PC-3 (cell line): ENCODE results near the gene LSM8. TPM values are rescaled to one million over a fixed set of nuclear protein-coding genes. Genes with fewer than 3 reads are reported as not detected.

Source experiments
- ATAC-seq: fragments of 200-7000 bp; cut with Tn5 transposase; 2 replicates; pipeline ENCODE4 v1.9.1; 2020; ENCODE audit warnings: mild to moderate bottlenecking, moderate library complexity
- BruUV-seq: library from RNA; stranded (reverse); fragments of 400-500 nt; replicated peaks from 2 replicates; lab custom pipeline; 2021; lab: Mats Ljungman, UMichigan
- CTCF ChIA-PET: fragments of 300-600 bp; sonication (Branson Sonifier 250); formaldehyde crosslinking; loops from one replicate; lab custom pipeline; 2022; ENCODE audit warnings: antibody characterized with exemption; lab: Charles Lee
- POLR2A ChIA-PET: fragments of 300-600 bp; sonication (Branson Sonifier 250); formaldehyde crosslinking; loops from one replicate; lab custom pipeline; 2022; ENCODE audit warnings: antibody characterized with exemption; ENCODE audit not compliant: unreplicated experiment; lab: Charles Lee
- DNase-seq: peaks from one replicate; pipeline ENCODE4 v3.0.0-alpha.2; 2015
- H2AFZ ChIP-seq: fragments of 300-600 bp; sonication (generic); 2 replicates; pipeline ENCODE4 v1.6.0; 2016; ENCODE audit warnings: antibody characterized with exemption, low read length
- H3F3A ChIP-seq: fragments of 300-600 bp; sonication (generic); one replicate; pipeline ENCODE4 v1.6.0; 2017; ENCODE audit warnings: antibody characterized with exemption, low read length, control low read depth, mild to moderate bottlenecking; ENCODE audit not compliant: unreplicated experiment
- H3K27ac ChIP-seq: fragments of 300-600 bp; sonication (generic); 2 replicates; pipeline ENCODE4 v1.5.1; 2016; ENCODE audit warnings: mild to moderate bottlenecking, low read length
- H3K27me3 ChIP-seq: fragments of 300-600 bp; sonication (generic); 2 replicates; pipeline ENCODE4 v1.6.1; 2016; ENCODE audit warnings: low read length, mixed read lengths
- H3K36me3 ChIP-seq: fragments of 300-600 bp; sonication (generic); 2 replicates; pipeline ENCODE4 v1.6.1; 2016; ENCODE audit warnings: low read depth, mixed run types, low read length, mixed read lengths
- H3K4me1 ChIP-seq: fragments of 300-600 bp; sonication (generic); 2 replicates; pipeline ENCODE4 v1.5.1; 2016; ENCODE audit warnings: low read length; ENCODE audit not compliant: insufficient read depth
- H3K4me2 ChIP-seq: fragments of 300-600 bp; sonication (generic); 2 replicates; pipeline ENCODE4 v1.6.0; 2016; ENCODE audit warnings: low read length
- H3K4me3 ChIP-seq: fragments of 300-600 bp; sonication (generic); 2 replicates; pipeline ENCODE4 v1.5.1; 2016; ENCODE audit warnings: mild to moderate bottlenecking, low read length, mixed read lengths
- H3K79me2 ChIP-seq: fragments of 300-600 bp; sonication (generic); 2 replicates; pipeline ENCODE4 v1.6.1; 2017; ENCODE audit warnings: low read length, mixed read lengths
- H3K9ac ChIP-seq: fragments of 300-600 bp; sonication (generic); 2 replicates; pipeline ENCODE4 v1.6.0; 2016; ENCODE audit warnings: mild to moderate bottlenecking, low read length
- H3K9me2 ChIP-seq: fragments of 300-600 bp; sonication (generic); replicated peaks from 2 replicates; pipeline ENCODE4 v1.6.1; 2016; ENCODE audit warnings: mixed run types, low read length, mixed read lengths
- H3K9me3 ChIP-seq: fragments of 300-600 bp; sonication (generic); 2 replicates; pipeline ENCODE4 v1.6.1; 2016; ENCODE audit warnings: low read length, mixed read lengths
- H4K20me1 ChIP-seq: fragments of 300-600 bp; sonication (generic); 2 replicates; pipeline ENCODE4 v1.6.1; 2016; ENCODE audit warnings: low read length, mixed read lengths
- CTCF ChIP-seq: fragments of 300-600 bp; sonication (generic); conservative IDR thresholded peaks from 2 replicates; pipeline ENCODE4 v1.5.1; 2017; ENCODE audit warnings: antibody characterized with exemption, low read depth, mild to moderate bottlenecking, low read length
- EZH2 ChIP-seq: fragments of 300-600 bp; sonication (generic); IDR thresholded peaks from one replicate; pipeline ENCODE4 v1.6.1; 2017; ENCODE audit warnings: antibody characterized with exemption, mild to moderate bottlenecking, low read length; ENCODE audit not compliant: unreplicated experiment
- EZH2phosphoT487 ChIP-seq: fragments of 300-600 bp; sonication (generic); IDR thresholded peaks from 2 replicates; pipeline ENCODE4 v1.6.1; 2018; ENCODE audit warnings: mild to moderate bottlenecking, antibody characterized with exemption, low read length, borderline replicate concordance
- intact Hi-C: fragments of 100-400 bp; cut with micrococcal nuclease; formaldehyde crosslinking; loops from 2 replicates; pipeline ENCODE4 v1.9.0; 2023
- total RNA-seq: library from RNA; depleted of rRNA; stranded (reverse); fragments of >200 nt; gene quantifications from 2 replicates; pipeline ENCODE4 v1.2.3, GENCODE V29; 2014

Gene LSM8
- total RNA-seq, 1 experiment from 2014 or later, result 55.1 TPM

- Histone ChIP-seq H3K27me3 (no peaks in the 10 kb centered on the region), H3K79me2 (no peaks in the 10 kb centered on the region), H3K4me2 (no peak overlapping the region), H3K36me3 (no peaks in the 10 kb centered on the region), H3K27ac (no peak overlapping the region), H4K20me1 (no peaks in the 10 kb centered on the region), H2AFZ (no peak overlapping the region), H3K9ac (no peak overlapping the region), H3K9me2 (no peaks in the 10 kb centered on the region), H3K4me1 (no peaks in the 10 kb centered on the region), H3K4me3 (no peak overlapping the region), H3K9me3 (no peaks in the 10 kb centered on the region), H3F3A (no peaks in the 10 kb centered on the region)
- TF ChIP-seq EZH2phosphoT487 (no peak), CTCF (no peak), EZH2 (no peak)
- ChIA-PET CTCF (interaction anchor here (0.6 kb wide), 1 partner anchor 484 kb away, joined by 3 read pairs; no protein-coding TSS in a partner anchor), POLR2A (no interaction called here)
- ATAC-seq (no peak), DNase-seq (no peak)
- no TSS peak for BruUV-seq
- intact Hi-C loops, result loop anchor here (2.0 to 10.0 kb wide), 2 partner anchors 401 to 697 kb away; no protein-coding TSS in a partner anchor
Observed at GRCh38 chr7:118151671-118152070, 32.3 kb upstream of the LSM8 start.

- Histone ChIP-seq H3K36me3 (no peaks in the 10 kb centered on the region), H3K9ac (no peak overlapping the region), H2AFZ (no peak overlapping the region), H3K4me1 (no peaks in the 10 kb centered on the region), H3K27ac (no peak overlapping the region), H3K9me2 (no peaks in the 10 kb centered on the region), H3K9me3 (no peaks in the 10 kb centered on the region), H4K20me1 (no peaks in the 10 kb centered on the region), H3K79me2 (no peaks in the 10 kb centered on the region), H3K4me2 (no peak overlapping the region), H3K27me3 (no peaks in the 10 kb centered on the region), H3F3A (no peaks in the 10 kb centered on the region), H3K4me3 (no peak overlapping the region)
- TF ChIP-seq EZH2 (no peak), CTCF (no peak), EZH2phosphoT487 (no peak)
- POLR2A ChIA-PET, result no interaction called here
- intact Hi-C loops, result loop anchor here (2.0 to 10.0 kb wide), 2 partner anchors 401 to 697 kb away; no protein-coding TSS in a partner anchor
- BruUV-seq, result no TSS peak
- ATAC-seq (no peak), DNase-seq (no peak)
- CTCF ChIA-PET, result interaction anchor here (0.6 kb wide), 1 partner anchor 484 kb away, joined by 3 read pairs; no protein-coding TSS in a partner anchor
Observed at GRCh38 chr7:118152149-118152548, 31.8 kb upstream of the LSM8 start.

GRCh38 chr7:118152654-118153053 is 31.3 kb upstream of the LSM8 start:
- Histone ChIP-seq H3K4me3 (no peak overlapping the region), H3K79me2 (no peaks in the 10 kb centered on the region), H3K27me3 (no peaks in the 10 kb centered on the region), H3K9me2 (no peaks in the 10 kb centered on the region), H3K36me3 (no peaks in the 10 kb centered on the region), H3K9me3 (no peaks in the 10 kb centered on the region), H3K9ac (no peak overlapping the region), H3K27ac (no peak overlapping the region), H4K20me1 (no peaks in the 10 kb centered on the region), H3F3A (no peaks in the 10 kb centered on the region), H2AFZ (no peak overlapping the region), H3K4me2 (no peak overlapping the region), H3K4me1 (no peaks in the 10 kb centered on the region)
- ATAC-seq, result no peak
- no peak for DNase-seq
- intact Hi-C loops, result loop anchor here (2.0 to 10.0 kb wide), 2 partner anchors 402 to 698 kb away; no protein-coding TSS in a partner anchor
- POLR2A ChIA-PET, result no interaction called here
- no TSS peak for BruUV-seq
- CTCF ChIA-PET, result no interaction called here
- no peak for TF ChIP-seq EZH2phosphoT487
- no peak for TF ChIP-seq CTCF
- TF ChIP-seq EZH2, result no peak
